ENCODE results near the gene ATRNL1. TPM values are rescaled to one million over a fixed set of nuclear protein-coding genes. Genes with fewer than 3 reads are reported as not detected.

Gene ATRNL1
- total RNA-seq, 1 experiment from 2014 or later, result 1.3 TPM

GRCh38 chr10:115866691-115867090 is 773.5 kb downstream of the ATRNL1 start:
- Histone ChIP-seq H3K36me3 (ENCODE audit: control insufficient read depth in 1 of 2, insufficient read depth in 2 of 2, low read length in 2 of 2) (no peaks in the 10 kb centered on the region), H3K9me3 (ENCODE audit: control insufficient read depth in 1 of 2, insufficient read depth in 1 of 2, low read depth in 1 of 2, low read length in 2 of 2) (no peaks in the 10 kb centered on the region), H4K20me1 (ENCODE audit: insufficient read depth) (no peaks in the 10 kb centered on the region), H3K27me3 (ENCODE audit: insufficient read depth, low read length) (peaks cover 2% of the 10 kb centered on the region; the same call in 1 of the 2 replicates), H3K4me3 (replicated peaks in 1 of 2; ENCODE audit: low read depth in 1 of 2, low read length in 2 of 2) (no peak overlapping the region), H3K27ac (ENCODE audit: low read depth, low read length) (no peak overlapping the region), H3K9me2 (ENCODE audit: insufficient read depth) (no peaks in the 10 kb centered on the region), H3K4me1 (ENCODE audit: control insufficient read depth in 1 of 2, insufficient read depth in 2 of 2, low read length in 2 of 2) (no peaks in the 10 kb centered on the region), H3K4me2 (ENCODE audit: low read length) (no peak overlapping the region), H3K9ac (ENCODE audit: low read length) (no peak overlapping the region), H3K79me2 (ENCODE audit: insufficient read depth, low read length) (no peaks in the 10 kb centered on the region), H2AFZ (ENCODE audit: low read depth, low read length, poor library complexity, severe bottlenecking) (no peak overlapping the region)
- no peak for ATAC-seq
- no peak for DNase-seq (ENCODE audit: low read depth, low spot score)
- TF ChIP-seq ZNF274 (IDR thresholded peaks at IDR 0.05; ENCODE audit: low read depth, low read length), result no peak
- CTCF ChIA-PET, result no interaction called here
- POLR2A ChIA-PET, result no interaction called here
- RAD21 ChIA-PET (ENCODE audit: low non-redundant PET in 1 of 2, low total read pairs in 2 of 2, uncharacterized antibody in 2 of 2, unreplicated experiment in 2 of 2), result no interaction called here
- BruUV-seq (replicated peaks), result no TSS peak
- intact Hi-C loops (cut with micrococcal nuclease), result no loop called here

GRCh38 chr10:115867305-115867704 is 774.1 kb downstream of the ATRNL1 start:
- Histone ChIP-seq H3K4me3 (replicated peaks in 1 of 2; ENCODE audit: low read depth in 1 of 2, low read length in 2 of 2) (no peak overlapping the region), H4K20me1 (ENCODE audit: insufficient read depth) (no peaks in the 10 kb centered on the region), H3K9ac (ENCODE audit: low read length) (no peak overlapping the region), H3K4me1 (ENCODE audit: control insufficient read depth in 1 of 2, insufficient read depth in 2 of 2, low read length in 2 of 2) (no peaks in the 10 kb centered on the region), H3K9me2 (ENCODE audit: insufficient read depth) (no peaks in the 10 kb centered on the region), H3K27ac (ENCODE audit: low read depth, low read length) (no peak overlapping the region), H3K36me3 (ENCODE audit: control insufficient read depth in 1 of 2, insufficient read depth in 2 of 2, low read length in 2 of 2) (no peaks in the 10 kb centered on the region), H3K79me2 (ENCODE audit: insufficient read depth, low read length) (no peaks in the 10 kb centered on the region), H3K9me3 (ENCODE audit: control insufficient read depth in 1 of 2, insufficient read depth in 1 of 2, low read depth in 1 of 2, low read length in 2 of 2) (no peaks in the 10 kb centered on the region), H2AFZ (ENCODE audit: low read depth, low read length, poor library complexity, severe bottlenecking) (no peak overlapping the region), H3K27me3 (ENCODE audit: insufficient read depth, low read length) (peaks cover 8% of the 10 kb centered on the region; the same call in 1 of the 2 replicates), H3K4me2 (ENCODE audit: low read length) (no peak overlapping the region)
- no peak for TF ChIP-seq POLR2A (IDR thresholded peaks at IDR 0.05; ENCODE audit: borderline replicate concordance, extremely low read depth, insufficient read depth, insufficient read length)
- BruUV-seq (replicated peaks), result no TSS peak
- ChIA-PET RAD21 (ENCODE audit: low non-redundant PET in 1 of 2, low total read pairs in 2 of 2, uncharacterized antibody in 2 of 2, unreplicated experiment in 2 of 2) (no interaction called here), CTCF (no interaction called here), POLR2A (no interaction called here)
- DNase-seq (ENCODE audit: low read depth, low spot score), result no peak
- no peak for ATAC-seq
- intact Hi-C loops (cut with micrococcal nuclease), result no loop called here

GRCh38 chr10:115871855-115872254 is 778.7 kb downstream of the ATRNL1 start:
- H2AFZ ChIP-seq (ENCODE audit: low read depth, low read length, poor library complexity, severe bottlenecking), result no peak overlapping the region
- no TSS peak for BruUV-seq (replicated peaks)
- H3K27ac ChIP-seq (ENCODE audit: low read depth, low read length), result no peak overlapping the region
- H4K20me1 ChIP-seq (ENCODE audit: insufficient read depth), result no peaks in the 10 kb centered on the region
- H3K27me3 ChIP-seq (ENCODE audit: insufficient read depth, low read length), result peaks cover 22% of the 10 kb centered on the region; the same call in 1 of the 2 replicates
- intact Hi-C loops (cut with micrococcal nuclease), result no loop called here
- no peaks in the 10 kb centered on the region for H3K9me2 ChIP-seq (ENCODE audit: insufficient read depth)
- POLR2A ChIA-PET, result no interaction called here
- H3K4me1 ChIP-seq (ENCODE audit: control insufficient read depth in 1 of 2, insufficient read depth in 2 of 2, low read length in 2 of 2), result no peaks in the 10 kb centered on the region
- no peak overlapping the region for H3K9ac ChIP-seq (ENCODE audit: low read length)
- no peaks in the 10 kb centered on the region for H3K9me3 ChIP-seq (ENCODE audit: control insufficient read depth in 1 of 2, insufficient read depth in 1 of 2, low read depth in 1 of 2, low read length in 2 of 2)
- CTCF ChIA-PET, result no interaction called here
- ATAC-seq (no peak), DNase-seq (ENCODE audit: low read depth, low spot score) (no peak)
- H3K36me3 ChIP-seq (ENCODE audit: control insufficient read depth in 1 of 2, insufficient read depth in 2 of 2, low read length in 2 of 2), result no peaks in the 10 kb centered on the region
- no peak overlapping the region for H3K4me3 ChIP-seq (replicated peaks in 1 of 2; ENCODE audit: low read depth in 1 of 2, low read length in 2 of 2)
- TF ChIP-seq CBX3 (IDR thresholded peaks at IDR 0.05; ENCODE audit: low read depth), result no peak
- no peak for TF ChIP-seq YY1 (IDR thresholded peaks at IDR 0.05; ENCODE audit: extremely low read depth, insufficient replicate concordance, low read depth, low read length)
- TF ChIP-seq CTCF (IDR thresholded peaks at IDR 0.05 in 2 of 3, conservative IDR thresholded peaks at IDR 0.05 in 1 of 3; ENCODE audit: borderline replicate concordance in 1 of 3, insufficient read depth in 1 of 3, low read depth in 2 of 3, low read length in 2 of 3), result no peak
- no peak for TF ChIP-seq ZNF274 (IDR thresholded peaks at IDR 0.05; ENCODE audit: low read depth, low read length)
- no peak for TF ChIP-seq ZFX (IDR thresholded peaks at IDR 0.05)
- RAD21 ChIA-PET (ENCODE audit: low non-redundant PET in 1 of 2, low total read pairs in 2 of 2, uncharacterized antibody in 2 of 2, unreplicated experiment in 2 of 2), result no interaction called here
- no peak overlapping the region for H3K4me2 ChIP-seq (ENCODE audit: low read length)
- H3K79me2 ChIP-seq (ENCODE audit: insufficient read depth, low read length), result no peaks in the 10 kb centered on the region
